GM12865 (cell line): ENCODE results near the gene MAGI2.

Experiments used
- DNase-seq: peaks from one replicate; pipeline ENCODE4 v3.0.0; 2010; ENCODE audit warnings: low read depth
- H3K4me3 ChIP-seq: 2 replicates; pipeline ENCODE4 v1.5.1; 2011; ENCODE audit warnings: mild to moderate bottlenecking, low read depth, low read length, control low read depth
- TF ChIP-seq, protein P1 (sequence below): IDR thresholded peaks from 2 replicates; pipeline ENCODE4 v1.5.1; 2011; ENCODE audit warnings: low read length, control low read depth, low read depth, inconsistent platforms; ENCODE audit not compliant: insufficient read depth; ENCODE audit errors: missing control alignments

The MAGI2 gene

DNA sequence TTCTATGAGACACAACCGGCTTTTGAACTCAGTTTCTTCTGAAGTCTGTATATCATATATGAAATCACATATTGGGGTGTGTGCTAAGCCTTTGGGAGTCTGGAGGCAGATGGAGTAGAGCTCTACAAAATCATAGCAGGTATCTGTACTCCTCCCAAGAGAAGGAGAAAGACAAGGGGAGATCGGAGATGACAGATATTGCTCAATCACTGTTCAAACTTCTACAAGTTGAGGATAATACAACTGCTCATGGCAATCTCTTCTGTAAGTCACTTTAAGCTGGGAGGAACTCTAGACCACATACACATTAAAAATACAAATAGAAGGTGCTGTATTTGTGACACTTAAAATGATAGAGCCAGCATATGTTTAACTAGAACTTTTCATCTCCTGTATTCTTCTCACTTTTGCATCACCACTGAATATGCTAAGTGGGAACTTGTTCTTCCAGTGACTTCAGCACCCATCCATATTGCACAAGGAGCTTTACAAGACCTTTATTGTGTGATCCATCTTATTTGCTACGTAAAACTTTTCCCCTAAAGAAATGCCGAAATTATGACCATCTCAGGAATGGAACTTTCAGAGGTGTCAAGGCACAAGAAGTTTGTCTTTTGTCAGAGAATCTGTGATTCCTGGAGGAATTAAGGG, 1273.5 kb downstream of the MAGI2 start:
- no peak overlapping the region for H3K4me3 ChIP-seq
- no peak for DNase-seq
- TF ChIP-seq, protein P1, sequence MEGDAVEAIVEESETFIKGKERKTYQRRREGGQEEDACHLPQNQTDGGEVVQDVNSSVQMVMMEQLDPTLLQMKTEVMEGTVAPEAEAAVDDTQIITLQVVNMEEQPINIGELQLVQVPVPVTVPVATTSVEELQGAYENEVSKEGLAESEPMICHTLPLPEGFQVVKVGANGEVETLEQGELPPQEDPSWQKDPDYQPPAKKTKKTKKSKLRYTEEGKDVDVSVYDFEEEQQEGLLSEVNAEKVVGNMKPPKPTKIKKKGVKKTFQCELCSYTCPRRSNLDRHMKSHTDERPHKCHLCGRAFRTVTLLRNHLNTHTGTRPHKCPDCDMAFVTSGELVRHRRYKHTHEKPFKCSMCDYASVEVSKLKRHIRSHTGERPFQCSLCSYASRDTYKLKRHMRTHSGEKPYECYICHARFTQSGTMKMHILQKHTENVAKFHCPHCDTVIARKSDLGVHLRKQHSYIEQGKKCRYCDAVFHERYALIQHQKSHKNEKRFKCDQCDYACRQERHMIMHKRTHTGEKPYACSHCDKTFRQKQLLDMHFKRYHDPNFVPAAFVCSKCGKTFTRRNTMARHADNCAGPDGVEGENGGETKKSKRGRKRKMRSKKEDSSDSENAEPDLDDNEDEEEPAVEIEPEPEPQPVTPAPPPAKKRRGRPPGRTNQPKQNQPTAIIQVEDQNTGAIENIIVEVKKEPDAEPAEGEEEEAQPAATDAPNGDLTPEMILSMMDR: no peak

DNA sequence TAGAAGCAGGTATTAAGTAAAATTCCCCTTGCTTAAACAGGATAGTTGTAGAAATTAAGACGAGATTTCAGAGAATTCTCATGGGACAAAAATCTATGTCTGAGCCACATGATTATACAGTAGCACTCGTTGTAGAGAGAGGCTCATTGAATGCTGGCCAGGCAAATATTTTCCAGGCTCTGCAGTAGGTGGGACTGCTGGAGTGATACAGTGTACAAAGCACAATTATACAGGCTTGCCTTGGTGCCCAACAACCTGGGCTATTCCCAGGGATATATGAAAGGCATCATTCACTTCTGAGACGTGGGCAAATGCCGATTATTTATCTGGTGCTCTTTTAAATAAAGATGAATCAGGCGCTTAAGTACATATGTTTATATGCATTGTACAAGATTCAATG, 1274.3 kb downstream of the MAGI2 start:
- no peak overlapping the region for H3K4me3 ChIP-seq
- no peak for DNase-seq
- TF ChIP-seq, protein P1: no peak

DNA sequence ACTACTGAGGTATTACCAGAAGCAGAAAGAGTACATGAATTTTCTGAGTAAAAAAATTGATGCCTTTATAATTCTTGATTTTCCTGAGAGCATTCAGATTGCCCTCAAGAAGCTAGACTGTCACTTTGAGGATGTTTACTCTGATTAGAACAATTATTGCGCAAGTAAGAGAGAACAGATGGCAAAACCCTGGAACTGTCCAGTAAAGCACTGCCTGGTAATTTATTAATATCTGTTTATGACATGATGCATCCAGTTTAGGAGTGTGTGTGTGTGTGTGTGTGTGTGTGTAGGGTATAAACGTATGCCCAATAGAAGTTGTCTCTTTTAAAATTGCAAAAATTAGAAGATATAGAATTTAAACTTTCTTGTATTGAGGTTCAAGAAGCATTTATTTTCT, 1275.1 kb downstream of the MAGI2 start:
- TF ChIP-seq, protein P1: no peak
- H3K4me3 ChIP-seq: no peak overlapping the region
- no peak for DNase-seq

DNA sequence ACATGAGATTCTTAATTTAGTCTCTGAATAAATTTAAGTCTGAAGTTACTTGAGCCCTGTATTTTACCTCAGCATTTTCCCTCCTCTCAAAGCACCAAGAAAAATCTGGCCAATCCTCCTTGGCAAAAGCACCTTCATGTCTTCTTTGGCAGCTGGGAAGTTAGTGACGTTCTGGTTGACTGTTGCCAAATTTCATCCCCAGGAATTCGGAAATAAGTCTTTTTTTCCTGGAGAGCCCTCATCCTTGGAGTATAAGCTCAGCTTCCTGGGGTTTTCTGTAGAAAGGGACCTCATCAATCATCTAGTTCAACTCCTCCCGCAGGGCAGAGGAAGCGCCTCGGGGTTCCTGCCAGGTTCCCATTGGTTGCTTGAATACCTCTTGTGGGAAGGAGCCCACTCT, 1277.3 kb downstream of the MAGI2 start:
- TF ChIP-seq, protein P1: no peak
- no peak for DNase-seq
- H3K4me3 ChIP-seq: no peak overlapping the region

DNA sequence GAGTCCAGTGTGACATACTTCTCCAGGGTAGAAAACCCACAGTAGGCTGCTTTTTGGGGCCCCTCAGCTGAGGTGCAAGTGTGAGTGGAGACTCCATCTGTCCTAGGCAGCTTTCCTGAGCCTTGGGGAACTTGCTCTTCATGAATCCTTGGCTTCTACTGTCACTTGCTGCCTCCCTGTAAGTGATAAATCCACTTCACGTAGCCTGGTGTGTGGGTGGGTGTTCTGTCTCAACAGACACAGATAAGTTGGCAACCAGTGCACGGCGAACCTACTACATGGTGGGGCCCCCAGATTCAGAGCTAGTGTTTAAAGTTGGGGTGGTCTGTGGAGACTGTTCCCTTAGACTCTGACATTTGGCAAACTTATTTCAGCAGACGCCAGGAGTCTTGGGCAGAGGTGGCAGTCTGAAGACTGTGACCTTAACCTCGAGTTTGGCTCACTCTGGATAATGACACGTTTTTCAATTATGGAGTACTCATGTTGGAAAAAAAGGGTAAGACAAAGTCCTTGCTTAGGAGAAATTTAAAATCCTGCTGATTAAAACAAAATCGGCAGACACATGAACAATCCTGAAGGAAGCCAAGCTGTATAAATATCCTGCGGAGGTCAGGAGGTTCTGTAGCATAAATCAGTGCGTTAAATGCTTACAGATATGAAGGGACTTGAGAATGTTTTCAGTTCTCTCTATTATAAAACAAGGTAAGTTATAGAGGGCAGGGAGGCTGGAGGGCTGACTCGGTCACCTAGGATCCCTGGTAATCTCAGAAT, 1278.0 kb downstream of the MAGI2 start:
- TF ChIP-seq, protein P1: no peak
- DNase-seq: no peak
- H3K4me3 ChIP-seq: no peak overlapping the region

DNA sequence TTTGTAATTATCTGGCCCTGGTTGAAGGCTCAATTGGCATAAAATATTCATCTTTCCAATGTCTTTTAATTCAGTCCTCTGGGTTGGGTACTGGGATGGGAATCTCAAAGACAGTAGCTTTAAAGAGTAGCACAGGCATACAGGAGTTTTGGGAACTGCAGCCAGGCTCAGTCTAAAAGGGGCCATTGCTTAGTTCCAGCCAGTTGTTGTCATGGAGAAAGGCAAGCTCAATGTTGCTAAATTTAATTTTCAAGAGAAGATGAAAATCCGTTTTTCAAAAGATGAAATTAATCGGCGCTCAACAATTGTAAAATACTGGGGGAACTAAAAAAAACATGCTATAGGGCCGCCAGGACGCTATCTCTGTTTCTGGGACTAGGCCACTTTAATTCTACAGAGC, 1279.8 kb downstream of the MAGI2 start:
- H3K4me3 ChIP-seq: no peak overlapping the region
- TF ChIP-seq, protein P1: no peak
- no peak for DNase-seq
